Activated CD4-positive, CD25-positive, alpha-beta regulatory T cell treated with anti-CD3 and anti-CD28 coated beads, Interleukin-2, amount 50 U/mL, for 72 hours (primary cell): Measurements from ENCODE around the gene ESYT3.
"Not testable (repeated sequence)": the region's sequence is repeated elsewhere in the genome, so short reads cannot be mapped to it uniquely, and the experiment has no call there.

Experiments used
- DNase-seq: peaks from one replicate; pipeline ENCODE4 v3.0.0; 2021

The ESYT3 gene

DNA sequence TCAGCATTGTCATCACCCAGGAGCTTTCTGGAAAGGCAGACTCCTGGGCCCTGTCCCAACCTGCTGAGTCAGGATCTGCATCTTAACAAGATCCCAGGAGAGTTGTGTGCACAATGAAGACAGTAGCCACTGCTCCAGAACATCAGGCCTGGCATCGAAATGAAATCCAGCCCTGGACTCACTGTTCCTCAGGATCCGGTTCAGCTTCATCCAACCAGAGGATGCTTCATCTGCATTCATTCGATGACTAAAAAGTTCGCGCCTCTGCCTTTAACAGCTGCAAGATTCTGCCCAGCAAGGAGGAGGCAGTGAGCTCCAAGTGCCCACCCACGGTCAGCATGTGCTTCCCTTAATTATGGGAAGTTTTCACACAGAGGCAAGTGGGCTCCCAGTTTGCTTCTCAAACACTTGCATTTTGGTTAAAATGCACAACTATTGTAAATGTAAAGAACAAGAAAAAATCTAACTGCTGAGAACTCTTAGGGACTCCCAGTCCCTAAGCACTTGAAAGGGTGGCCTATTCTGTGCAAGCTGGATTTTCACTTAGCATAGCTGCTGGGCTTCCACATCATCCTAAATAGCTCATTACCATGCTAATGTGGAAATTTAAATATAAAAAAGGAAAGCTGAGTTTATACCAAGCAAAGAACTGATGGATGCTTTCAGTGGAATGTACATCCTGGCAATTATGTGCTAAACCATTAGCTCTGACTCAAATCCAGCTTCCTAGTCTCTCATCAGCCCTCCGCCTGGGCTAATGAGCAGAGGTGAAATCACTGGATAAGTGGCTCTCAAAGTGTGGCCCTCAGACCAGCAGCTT lies 25.5 kb upstream of the ESYT3 start:
- DNase-seq: no peak

DNA sequence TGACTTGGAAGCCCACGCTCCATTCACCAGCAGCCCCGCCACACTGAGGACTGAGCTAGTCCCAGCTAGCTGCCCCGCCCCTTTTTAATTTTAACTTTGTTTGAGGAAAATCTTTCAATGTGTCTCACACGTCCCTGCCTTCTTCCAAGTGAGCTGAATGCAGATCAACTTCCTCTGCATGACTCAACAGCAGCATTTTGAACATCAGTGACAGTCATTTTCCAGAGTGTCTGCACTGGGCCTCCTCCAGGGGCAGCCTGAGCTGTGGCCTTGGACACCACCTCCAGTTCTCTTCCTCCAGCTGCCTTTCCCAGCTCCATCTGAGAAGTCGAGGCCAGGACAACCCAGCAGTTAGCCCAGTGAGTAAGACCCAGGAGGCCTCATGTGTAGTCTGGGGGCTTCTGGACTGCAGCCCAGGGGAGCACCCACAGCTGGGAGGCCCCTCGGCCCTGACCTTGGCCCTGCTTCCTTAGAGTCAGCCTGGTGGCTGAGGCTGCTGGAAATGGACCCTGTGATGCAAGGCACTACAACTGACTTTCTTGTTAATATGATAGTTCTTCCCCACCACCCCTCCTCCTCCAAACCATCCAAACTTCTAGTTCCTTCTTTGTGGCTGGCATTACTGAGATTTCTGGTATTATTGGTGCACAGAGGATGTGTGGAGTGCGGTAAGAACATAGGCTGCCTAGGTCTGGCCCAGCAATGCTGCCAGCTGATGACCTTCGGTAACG lies 21.4 kb upstream of the ESYT3 start:
- DNase-seq: no peak

DNA sequence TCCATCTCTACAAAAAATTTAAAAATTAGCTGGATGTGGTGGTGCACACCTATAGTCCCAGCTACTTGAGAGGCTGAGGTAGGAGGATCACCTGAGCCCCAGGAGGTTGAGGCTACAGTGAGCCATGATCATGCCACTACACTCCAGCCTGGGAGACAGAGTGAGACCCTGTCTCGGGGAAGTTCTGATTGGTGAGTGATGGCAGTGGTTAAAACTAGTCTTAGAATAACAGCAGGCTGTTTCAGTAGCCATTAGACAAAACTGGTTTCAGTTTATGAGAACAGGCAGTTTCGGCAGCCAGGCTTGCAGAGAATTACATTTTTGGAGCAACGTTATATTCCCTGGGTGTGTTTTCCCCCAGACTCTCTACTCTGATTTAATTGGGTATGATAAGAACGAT lies 18.2 kb upstream of the ESYT3 start:
- DNase-seq: not testable (repeated sequence)

DNA sequence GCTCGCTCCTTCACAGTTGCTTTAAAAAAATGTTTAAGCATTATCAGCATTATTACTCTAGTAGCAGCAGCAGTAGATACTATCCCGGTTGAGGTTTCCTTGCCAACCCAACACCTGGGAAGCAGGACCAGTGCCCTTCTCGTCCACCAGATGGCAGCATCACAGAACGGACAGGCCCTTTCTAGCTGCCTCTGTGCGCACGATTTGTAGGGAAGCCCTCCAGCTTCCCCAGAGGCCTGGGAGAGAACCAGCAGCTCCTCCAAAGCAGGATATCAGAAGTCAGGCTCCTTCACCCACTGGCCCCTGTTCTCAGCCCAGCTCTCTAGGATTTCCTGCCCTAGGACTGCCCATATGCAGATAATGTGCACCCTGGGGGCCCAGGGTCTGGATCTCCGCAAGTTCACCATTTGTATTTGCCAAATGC lies 16.8 kb upstream of the ESYT3 start:
- peak; percentile 57 for DNase-seq

DNA sequence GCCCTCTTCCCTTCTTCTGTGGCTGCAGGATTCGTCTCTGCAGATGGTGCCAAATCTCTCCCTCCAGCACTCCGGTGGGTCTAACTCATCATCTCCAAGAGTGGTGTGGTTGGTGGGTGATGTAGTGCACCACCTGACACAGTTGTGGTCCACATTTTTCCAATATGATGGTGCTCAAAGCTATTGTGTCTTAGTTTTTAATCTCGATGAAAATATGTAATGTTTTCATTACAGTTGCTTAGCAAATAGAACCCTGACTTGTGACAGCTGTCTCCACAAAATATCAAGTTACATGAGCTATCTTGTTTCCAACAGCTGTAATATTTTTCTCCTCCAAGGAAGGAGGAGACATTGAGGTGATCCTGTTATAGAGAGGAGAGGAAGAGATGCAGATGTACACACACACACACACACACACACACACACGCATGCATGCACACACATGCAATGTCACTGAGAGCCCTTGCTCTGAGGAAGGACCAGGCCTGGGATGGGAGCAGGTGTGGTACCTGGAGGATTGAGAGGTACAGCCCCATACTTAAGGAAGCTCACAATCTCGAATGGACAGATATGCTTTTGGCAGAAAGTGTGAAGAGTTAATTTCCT lies 15.7 kb upstream of the ESYT3 start:
- DNase-seq: no peak

DNA sequence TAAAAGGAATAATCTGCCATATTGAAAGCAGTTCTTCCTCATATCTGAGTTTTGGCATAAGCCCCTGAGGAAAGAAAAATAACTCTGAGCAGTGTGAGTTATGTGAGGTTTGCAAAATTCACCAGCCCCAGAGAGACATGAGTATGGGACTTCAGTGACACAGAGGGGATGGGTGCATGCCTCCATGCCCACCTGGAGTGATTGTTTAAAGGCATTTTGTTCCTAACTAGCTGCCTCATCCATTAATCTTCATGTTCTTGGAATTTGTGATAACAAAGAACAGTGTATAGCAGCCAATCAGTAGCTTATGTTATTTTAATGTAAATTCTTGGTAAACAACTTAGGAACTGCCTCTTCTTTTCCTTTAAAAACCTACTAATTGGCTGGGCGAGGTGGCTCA lies 11.1 kb upstream of the ESYT3 start:
- no peak for DNase-seq

DNA sequence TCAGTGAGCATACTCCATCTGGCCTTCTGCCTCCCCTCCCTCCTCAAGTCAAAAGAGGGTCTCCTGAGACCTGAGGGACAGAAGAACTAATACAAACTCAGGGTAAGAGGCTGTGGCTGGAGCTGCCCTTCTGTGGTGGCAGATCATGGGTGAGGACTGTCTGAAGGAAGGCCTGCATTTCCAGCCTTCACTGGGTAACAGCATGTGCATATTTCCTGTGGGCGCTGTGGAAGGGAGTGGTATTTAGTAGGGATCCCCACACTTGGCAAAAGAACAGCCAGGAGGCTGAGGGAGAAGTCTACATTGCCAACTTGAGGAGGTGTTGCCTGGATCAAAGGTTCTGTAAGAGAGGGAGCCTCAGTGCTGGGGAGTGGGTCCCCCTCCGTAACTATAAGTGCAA lies 10.1 kb upstream of the ESYT3 start:
- DNase-seq: no peak

DNA sequence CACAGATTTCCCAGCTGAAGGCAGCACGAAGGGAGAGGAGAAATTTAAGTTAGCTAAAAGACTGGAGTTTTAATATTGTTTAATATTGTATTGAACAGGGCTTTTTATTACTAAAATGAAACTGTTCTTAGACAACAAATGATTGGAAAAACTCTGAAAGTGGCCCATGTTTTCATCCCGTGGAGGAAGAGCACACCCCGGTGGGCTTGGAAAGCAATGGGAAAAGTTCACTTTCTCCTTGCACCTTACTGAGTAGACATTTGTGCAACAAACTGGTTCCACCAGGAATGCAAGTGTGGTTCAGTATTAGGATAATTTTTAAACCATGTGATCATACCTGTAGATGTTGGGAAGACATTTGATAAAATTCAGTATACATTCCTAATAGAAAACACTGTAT lies 8.2 kb upstream of the ESYT3 start:
- no peak for DNase-seq

DNA sequence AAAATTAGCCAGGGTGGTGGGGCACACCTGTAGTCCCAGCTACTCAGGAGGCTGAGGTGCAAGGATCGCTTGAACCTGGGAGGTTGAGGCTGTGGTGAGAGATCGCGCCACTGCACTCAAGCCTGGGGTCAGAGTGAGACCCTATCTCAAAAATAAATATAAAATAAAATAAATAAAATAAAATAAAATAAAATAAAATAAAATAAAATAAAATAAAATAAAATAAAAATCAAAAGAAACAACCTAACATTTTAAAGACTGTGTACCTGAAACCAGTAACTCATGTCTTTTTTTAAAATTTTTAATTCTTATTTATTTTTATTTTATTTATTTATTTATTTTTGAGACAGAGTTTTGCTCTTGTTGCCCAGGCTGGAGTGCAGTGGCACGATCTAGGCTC lies 7.7 kb upstream of the ESYT3 start:
- DNase-seq: not testable (repeated sequence)

DNA sequence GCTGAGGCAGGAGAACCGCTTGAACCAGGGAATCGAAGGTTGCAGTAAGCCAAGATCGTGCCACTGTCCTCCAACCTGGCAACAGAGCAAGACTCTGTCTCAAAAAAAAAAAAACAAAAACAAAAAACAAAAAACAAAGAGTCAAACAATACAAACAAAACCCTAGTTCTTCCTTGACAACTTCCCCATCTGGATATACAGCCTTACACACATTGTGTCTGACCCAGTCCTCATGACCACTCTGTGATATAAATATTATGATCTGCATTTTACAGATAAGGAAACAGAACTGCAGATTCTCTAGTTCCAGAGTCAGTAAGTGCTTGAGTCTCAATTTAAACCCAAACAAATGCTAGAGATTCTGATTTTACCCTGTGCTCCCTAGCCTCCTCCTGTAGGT lies 4.8 kb upstream of the ESYT3 start:
- DNase-seq: no peak

DNA sequence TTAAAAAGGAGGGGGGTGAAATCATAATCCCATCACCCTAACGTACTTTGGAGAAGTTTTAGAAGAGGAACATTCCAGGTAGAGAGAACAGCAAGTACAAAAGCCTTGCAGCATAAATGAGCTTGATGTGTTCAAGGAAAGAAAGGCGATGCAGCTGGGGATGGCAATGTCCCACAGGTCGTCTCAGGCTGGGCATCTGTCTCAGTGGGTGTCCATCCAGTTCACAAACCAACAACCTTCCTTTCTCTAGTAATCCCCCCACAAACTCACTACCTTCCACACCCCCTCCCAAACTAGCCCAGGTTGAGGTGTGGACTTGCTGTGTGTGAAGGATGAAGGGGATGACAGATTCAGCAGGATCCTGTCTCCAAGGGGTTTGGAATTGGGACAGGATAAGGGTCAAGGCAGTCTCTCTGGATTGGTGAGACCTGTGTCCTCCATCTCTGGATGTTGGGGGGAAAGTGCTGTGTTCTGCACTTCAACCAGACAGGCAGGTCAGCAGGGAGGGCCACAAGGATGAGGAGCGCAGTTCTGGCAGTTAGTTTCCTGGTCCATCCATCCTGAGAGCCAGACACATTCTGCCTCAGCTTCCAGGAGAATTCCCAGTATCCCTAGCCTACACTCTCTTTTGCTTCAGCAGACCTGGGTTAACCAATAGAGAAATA lies 1.7 kb upstream of the ESYT3 start:
- no peak for DNase-seq

DNA sequence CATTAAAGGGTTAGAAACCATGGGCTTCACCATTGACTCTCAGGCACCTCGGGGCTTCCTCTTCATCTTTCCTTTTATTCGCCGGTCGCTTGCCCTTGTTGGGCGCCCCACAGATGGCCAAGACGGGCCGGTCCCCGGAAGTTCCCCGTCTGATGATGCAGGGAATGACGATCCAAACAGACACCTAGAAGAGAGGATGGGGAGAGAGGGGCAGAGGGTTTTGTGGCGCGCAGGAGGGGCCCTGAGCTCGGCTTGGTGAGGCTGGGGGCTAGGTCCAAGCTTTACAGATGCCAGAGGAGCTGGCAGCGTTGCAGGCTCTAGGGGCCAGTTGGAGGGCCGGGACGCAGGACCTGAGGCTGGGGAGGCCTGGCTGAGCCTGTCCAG lies 532 bp upstream of the ESYT3 start:
- no peak for DNase-seq

DNA sequence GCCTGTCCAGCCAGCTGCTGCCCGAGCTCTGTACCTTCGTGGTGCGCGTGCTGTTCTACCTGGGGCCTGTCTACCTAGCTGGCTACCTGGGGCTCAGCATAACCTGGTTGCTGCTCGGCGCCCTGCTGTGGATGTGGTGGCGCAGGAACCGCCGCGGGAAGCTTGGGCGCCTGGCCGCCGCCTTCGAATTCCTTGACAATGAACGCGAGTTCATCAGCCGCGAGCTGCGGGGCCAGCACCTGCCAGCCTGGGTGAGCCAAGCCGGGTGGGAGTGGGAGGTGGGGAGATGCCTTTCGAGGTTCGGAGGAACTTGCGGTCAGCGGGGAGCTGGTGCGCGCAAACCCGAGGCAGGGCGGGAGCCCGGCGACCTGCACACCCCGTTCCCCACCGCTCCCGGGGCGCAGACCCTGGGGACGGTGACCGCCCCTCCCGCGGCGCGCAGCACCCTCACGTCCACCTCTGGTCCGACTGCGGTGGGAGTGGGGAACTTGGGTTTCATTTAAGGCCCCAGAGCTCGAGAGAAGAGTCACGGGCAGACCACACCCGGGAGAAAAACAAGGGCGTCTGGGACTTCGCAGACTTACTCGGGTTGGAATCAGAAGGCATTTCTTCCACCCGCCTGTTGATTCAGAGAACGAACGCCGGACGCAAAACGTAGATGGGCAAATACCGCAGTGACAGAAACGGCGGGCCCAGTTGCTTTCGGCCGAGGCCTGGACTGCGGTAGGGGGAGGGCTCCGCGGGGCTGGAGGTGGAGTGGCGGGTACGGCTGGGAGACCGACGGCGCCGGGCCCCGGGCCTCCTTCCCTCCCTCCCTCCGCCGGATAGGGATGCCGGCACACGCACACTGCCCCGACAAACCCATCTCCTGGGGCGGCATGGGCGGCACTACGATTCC lies 708 bp downstream of the ESYT3 start:
- no peak for DNase-seq

DNA sequence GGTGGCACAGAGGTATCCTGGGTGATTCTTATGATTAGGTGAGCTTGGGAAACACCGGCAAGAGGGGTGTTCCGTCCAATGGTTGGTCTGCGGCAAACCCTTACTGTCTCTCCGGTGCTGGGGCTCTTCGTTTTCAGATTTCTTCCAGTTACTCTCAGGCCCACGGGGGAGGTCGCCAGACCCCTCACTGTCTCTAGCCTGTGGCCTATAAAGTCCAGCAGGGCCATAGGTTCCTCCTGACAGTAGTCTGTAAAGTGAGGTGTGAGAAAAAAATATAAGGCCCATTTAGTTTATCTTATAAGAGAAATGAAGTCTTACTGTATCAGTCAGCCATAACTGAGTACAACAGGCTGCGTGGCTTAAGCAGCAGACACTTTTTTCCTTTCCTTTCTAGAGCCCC lies 1.4 kb downstream of the ESYT3 start:
- no peak for DNase-seq

DNA sequence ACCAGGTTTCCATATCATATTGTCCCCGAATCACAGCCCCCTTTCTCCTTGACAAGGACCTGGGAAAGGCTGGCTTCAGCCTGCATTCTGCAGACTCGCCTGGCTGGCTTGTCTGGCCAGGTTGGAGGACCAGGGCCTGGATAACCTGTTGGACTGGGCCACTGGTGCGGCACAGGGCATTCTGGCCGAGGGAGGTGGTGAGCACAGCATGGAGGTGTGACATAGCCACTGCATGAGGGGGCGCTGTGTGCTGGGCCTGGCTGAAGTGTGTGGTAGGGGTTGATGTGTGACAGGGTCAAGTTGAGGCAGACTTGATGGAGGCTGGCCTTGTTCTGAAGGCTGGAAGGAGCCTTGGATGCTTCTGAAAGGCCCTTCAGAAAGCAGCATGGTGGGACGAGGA lies 2.9 kb downstream of the ESYT3 start:
- no peak for DNase-seq

DNA sequence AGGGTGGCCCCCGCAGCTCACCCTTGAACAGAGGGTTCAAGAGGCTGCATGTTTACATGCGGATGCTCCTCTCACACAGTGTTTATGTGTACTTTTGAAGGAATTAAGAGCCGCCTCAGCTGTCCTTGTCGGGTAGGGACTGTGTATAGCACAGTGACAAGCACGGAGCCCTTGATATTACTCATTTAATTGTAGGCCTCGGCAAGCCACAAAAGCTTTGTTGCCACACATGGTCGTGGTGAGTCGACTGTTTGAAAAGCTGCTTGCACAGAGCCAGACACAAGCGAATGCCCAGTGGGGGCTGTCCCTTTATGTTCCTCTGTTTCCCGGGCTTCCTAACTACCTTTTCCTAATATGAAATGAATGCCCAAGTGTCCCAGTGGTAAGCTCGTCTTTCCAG lies 4.5 kb downstream of the ESYT3 start:
- no peak for DNase-seq

DNA sequence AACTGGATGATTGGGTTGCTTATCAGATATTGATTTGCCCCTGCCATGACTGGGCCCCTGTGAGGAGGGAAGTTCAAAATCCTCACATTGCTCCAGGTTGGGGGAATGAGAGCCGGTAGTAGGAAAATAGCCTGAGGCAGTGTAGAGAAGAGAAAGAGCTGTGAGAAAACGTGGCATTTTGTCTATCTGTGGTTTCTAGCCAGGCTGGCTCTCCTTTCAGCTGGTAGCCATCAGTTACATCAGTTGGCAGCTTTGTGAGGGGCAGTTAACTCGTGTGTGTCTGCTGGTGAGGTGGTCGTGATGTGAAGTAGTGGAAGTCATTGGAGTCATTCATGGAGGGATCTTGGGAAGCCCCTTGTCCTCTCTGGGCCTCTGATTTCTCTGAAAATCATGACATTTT lies 5.2 kb downstream of the ESYT3 start:
- no peak for DNase-seq

DNA sequence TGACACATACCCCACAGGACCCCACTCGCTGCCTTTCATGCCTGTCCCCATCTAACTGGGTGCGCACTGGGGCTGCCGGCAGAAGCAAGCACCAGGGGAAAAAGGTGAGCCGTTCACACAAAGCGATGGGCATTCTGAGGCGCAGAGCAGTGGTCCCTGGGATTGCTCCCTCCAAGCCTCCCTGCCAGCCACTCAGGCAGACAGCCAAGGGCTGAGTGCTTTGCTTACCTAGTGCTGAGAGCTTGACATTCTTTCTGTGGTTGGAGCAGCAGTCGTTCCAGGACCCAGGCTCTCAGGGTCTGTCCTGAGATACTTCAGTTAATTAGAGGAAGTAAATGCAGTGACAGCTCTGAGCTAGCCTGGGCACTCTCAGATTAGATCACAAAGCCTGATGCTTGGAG lies 5.7 kb downstream of the ESYT3 start:
- no peak for DNase-seq

DNA sequence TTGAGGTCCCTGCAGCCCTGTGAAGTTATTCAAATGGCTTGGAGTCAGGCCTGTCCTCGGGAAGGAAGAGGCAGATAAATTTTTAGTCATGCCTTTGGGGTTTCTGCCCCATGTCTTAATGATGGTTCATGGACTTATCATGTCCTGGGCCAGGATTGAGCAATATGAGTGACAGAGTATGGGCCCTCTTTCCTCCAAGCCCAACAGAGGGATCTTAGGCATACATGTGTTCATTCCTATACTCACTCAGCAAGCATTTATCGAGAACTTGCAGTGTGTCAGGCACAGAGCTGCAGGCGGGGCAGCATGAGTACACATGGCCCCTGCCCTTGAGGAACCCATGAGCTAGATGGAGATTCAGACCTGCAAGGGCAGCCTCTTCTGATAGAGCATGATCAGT lies 6.2 kb downstream of the ESYT3 start:
- DNase-seq: no peak

DNA sequence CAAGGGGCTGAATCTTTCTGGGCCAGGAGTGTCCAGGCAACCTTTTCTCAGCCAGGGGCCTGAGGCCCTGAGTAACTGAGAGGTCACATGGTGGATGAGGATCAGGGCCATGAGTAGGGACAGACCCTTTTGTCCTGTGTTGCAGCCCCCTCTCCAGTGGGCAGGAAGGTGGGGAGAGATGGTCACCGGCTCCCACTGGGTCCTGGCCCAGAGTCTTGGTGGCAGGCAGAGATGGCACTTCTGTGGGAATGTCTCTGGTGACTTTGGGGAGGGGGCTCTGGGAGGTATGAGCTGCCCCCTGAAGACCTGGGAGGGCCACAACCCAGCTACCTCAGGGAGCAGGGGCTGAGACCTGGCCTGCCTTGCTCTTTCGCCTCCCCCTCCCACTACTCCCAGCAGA lies 6.8 kb downstream of the ESYT3 start:
- DNase-seq: no peak

DNA sequence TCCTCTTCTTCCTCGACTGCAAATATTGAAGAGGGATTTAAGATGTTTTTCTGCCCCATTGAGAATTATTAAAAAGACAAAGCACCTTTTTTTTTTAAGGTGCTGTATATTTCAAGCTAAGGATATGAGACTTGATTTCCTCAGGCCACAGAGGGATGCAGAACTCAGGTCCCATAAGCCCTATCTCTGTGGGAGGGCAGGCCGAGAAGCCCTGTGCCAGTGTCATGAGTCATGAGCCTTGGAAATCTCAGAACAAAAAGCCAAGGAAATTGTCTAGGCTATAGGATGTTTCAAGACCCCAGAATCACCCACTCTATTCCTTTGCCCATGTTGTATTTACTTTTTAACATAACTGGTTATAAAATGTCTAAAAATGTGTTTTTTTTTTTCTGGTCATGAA lies 7.3 kb downstream of the ESYT3 start:
- DNase-seq: no peak

DNA sequence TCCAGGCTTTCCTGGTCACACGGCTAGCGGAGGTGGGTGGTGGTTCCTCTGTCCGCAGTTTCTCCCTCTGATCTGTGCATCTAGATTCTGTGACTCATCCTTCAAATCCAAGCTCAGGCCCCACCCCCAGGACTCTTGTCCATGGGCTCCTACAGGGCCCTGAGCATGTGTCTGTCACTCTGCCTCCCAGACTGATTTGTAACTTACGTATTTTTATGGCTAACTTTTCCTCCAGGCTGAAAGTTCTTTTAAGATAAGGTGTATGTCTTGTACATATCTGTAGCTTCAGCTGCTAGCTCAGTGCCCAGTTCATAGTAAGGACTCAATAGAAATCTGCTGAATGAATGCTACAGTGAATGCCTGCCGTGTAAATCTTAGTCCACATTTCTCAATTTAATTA lies 8.0 kb downstream of the ESYT3 start:
- DNase-seq: no peak

DNA sequence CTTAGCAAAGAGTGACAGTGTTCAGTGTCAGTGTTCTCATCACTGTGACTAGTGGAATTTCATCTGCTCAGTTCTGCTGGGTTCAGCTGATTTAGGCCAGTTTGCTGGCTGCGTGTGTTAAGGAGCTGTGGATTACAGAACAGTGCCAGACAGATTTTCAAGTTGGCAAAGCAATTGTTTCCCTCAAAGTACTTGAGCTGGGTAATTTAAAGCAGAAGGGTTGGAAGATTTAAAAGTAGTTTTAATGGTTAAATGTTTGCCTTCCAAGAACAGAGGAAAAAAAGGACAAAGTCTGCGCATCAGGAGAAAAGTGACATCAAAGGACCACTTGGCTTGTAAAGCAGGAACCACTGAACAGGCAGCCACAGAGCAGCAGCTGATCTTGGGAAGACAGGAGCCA lies 8.7 kb downstream of the ESYT3 start:
- DNase-seq: no peak
